GM20000 (cell line): ENCODE data around the gene PGP.

ENCODE experiments used
- DNase-seq: peaks from one replicate; pipeline ENCODE4 v3.0.0; 2012; ENCODE audit warnings: low spot score
- TF ChIP-seq, protein P1 (sequence below): IDR thresholded peaks from 2 replicates; pipeline ENCODE4 v1.5.1; 2012; ENCODE audit warnings: mild to moderate bottlenecking, control low read depth; ENCODE audit errors: extremely low read depth, missing control alignments

Gene PGP

DNA sequence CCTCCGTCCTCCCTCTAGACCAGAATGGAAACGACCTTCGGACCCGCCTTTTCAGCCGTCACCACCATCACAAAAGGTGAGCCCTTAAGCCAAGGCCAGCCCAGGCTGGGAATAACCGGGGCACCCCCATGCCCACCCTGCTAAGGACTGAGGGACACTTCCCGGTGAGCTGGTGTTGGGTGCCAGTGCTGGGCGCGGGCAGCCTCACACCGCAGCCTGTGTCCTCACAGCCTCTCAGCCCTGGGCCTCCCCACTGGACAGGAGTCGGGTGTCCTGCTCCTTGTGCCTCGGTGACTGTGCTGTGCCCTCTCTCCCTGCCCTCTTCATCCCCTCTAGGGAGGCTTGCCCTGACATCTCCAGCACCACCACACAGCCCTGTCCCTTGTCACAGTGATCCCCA lies 48.8 kb downstream of the PGP start:
- DNase-seq: no peak
- TF ChIP-seq, protein P1, sequence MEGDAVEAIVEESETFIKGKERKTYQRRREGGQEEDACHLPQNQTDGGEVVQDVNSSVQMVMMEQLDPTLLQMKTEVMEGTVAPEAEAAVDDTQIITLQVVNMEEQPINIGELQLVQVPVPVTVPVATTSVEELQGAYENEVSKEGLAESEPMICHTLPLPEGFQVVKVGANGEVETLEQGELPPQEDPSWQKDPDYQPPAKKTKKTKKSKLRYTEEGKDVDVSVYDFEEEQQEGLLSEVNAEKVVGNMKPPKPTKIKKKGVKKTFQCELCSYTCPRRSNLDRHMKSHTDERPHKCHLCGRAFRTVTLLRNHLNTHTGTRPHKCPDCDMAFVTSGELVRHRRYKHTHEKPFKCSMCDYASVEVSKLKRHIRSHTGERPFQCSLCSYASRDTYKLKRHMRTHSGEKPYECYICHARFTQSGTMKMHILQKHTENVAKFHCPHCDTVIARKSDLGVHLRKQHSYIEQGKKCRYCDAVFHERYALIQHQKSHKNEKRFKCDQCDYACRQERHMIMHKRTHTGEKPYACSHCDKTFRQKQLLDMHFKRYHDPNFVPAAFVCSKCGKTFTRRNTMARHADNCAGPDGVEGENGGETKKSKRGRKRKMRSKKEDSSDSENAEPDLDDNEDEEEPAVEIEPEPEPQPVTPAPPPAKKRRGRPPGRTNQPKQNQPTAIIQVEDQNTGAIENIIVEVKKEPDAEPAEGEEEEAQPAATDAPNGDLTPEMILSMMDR: no peak

DNA sequence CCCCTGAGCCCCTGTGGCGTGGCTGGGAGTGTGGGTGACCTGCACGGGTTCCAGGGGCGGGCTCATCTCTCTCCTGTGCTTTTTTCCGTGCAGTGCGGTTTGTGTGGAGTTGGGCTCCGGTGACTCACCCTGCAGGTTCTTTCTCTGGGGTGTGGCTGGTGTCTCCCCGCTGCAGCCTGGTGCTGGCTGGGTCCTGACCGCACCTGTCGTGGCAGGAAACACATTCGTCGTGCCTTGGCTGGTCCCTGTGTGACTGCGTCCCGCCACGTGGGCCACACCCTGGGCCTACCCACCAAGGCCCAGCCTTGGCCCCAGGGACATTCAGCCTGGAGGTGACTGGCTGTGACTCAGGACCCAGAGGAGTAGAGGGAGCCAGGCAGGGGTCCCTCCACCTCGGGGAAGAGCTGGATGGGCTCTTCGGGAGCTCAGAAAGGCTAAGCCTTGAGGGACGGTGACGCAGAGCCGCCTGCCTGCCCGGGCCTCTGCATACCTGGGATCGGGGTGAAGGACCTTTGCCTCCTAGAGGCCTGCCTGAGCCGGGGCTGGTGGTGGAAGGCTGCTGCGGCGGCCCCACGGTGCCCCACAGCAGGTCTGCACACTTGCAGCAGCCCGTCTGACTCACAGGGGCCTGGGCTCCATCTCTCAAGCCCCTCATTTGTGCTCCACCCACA lies 51.3 kb downstream of the PGP start:
- TF ChIP-seq, protein P1: no peak
- DNase-seq: no peak

DNA sequence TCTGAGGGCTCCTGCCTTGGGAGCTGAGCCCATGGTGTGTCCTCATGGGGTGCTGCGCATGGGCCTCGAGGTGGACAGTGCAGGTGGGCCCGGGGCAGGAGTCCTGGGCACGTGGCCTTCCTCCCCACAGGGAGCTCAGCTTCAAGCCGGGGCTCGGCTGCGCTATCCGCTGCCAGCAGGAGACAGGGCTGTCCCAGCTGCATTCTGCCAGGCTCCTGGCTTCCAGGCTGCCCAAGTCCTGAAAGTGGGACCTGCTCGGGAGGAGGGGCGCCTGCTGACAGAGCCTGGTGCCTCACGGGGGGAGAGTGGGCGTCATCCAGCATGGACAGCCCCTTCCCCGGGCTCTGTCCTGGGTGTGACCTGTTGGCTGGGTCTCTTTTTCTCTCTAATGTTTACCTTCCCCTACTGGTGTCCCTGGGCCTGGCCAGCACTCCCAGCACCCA lies 51.9 kb downstream of the PGP start:
- no peak for DNase-seq
- TF ChIP-seq, protein P1: no peak

DNA sequence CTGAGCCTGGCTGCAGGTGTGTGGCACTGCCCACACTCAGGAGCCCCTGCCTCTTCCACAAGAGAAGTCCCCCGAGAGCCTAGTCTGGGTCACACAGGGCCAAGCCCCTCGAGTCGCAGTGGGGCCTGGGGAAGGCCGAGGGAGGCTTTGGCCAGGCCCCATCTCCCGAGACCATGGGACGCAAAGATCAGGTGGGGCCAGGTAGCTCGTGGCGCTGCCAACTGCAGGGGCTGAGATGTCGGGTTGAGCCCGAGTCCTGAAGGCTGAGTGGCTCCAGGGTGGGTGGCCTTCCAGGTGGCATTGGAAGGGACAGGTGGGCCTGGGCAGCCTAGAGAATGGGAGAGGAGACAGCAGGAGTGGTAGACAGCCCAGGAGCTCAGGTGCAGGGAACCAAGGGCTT lies 52.7 kb downstream of the PGP start:
- no peak for DNase-seq

More for the DNA sequence above, 52.7 kb downstream of the PGP start:
- TF ChIP-seq, protein P1: no peak
